ENCODE measurements around the gene CD48. TPM values are rescaled to one million over a fixed set of nuclear protein-coding genes. Genes with fewer than 3 reads are reported as not detected.

CD48 gene
- polyA plus RNA-seq, 1 of the 3 experiments (the other 2 are of a cell fraction) = not detected

DNA sequence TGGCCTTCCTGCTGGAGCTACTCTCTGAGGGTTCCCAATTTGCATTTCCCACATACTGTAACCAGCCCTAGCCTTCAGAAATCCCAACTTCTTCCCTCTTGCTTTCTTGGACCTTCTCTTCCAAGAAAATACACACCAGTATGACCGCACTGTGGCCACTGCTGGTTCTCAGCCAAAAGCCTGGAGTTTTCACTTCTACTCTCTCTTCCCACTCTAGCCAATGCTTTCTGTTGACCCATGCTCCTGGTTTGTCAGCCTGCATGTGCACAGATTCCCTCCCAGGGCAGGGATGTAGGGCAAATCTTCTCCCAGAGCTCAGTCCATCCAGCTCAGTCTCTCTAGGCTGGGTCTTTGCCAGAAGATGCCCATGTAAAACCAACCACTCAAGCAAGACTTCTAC, 65.4 kb downstream of the CD48 start:
- ChIA-PET POLR2A (no interaction called here), CTCF (no interaction called here)
- TF ChIP-seq, protein P1, sequence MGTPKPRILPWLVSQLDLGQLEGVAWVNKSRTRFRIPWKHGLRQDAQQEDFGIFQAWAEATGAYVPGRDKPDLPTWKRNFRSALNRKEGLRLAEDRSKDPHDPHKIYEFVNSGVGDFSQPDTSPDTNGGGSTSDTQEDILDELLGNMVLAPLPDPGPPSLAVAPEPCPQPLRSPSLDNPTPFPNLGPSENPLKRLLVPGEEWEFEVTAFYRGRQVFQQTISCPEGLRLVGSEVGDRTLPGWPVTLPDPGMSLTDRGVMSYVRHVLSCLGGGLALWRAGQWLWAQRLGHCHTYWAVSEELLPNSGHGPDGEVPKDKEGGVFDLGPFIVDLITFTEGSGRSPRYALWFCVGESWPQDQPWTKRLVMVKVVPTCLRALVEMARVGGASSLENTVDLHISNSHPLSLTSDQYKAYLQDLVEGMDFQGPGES (IDR thresholded peaks at IDR 0.05; ENCODE audit: low read depth, low read length) = no peak
- no peak for TF ChIP-seq RXRA (IDR thresholded peaks at IDR 0.05; ENCODE audit: borderline replicate concordance, low read depth)
- TF ChIP-seq POLR2AphosphoS5 (IDR thresholded peaks at IDR 0.05; ENCODE audit: low read depth, low read length) = no peak
- no peak for TF ChIP-seq FOXM1 (IDR thresholded peaks at IDR 0.05; ENCODE audit: low read depth)
- TF ChIP-seq, protein P2, sequence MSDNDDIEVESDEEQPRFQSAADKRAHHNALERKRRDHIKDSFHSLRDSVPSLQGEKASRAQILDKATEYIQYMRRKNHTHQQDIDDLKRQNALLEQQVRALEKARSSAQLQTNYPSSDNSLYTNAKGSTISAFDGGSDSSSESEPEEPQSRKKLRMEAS (IDR thresholded peaks at IDR 0.05; ENCODE audit: low read depth) = no peak
- TF ChIP-seq CHD2 (IDR thresholded peaks at IDR 0.05; ENCODE audit: low read length, partially characterized antibody) = no peak
- TF ChIP-seq SIN3A (IDR thresholded peaks at IDR 0.05; ENCODE audit: borderline replicate concordance, low read depth, low read length) = no peak
- no peak for TF ChIP-seq GATA2 (CRISPR knock-in tag; IDR thresholded peaks at IDR 0.05)

DNA sequence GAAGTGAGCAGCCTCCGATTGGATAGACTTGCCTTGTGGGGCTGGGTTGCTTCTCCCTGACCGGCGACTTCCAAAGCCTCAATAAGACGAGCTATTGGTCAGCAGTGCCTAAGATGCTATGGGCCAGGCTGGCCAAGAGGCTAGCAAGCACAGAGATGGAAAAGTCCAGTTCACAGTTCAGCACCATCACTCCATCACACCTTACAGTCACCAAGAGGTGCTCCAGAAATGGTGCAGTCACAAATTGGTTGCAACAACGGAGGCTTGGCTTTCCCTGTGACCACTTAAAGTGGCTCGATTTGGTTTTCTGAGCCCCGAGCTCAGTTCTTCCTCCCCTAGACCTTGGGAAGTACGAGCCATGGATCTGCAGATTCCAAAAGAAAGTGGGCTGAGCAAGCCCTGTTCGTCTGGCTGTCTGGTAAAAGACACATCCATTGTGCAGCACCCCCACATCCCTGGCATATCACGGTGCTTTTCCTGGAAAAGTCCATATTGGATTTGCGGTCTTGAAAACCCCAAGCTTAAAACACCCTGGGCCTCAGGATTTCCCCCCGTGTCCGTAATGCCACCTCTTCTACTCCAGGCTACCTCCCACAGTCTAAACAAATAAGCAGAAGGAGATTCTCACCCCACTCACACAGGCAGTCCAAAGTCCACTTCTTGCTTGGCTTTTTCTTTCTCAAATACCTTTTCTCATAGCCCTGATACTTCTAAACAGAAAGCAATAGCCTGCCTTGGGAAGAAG, 66.1 kb downstream of the CD48 start:
- TF ChIP-seq RCOR1 (IDR thresholded peaks at IDR 0.05; ENCODE audit: low read length) (no peak), MXI1 (IDR thresholded peaks at IDR 0.05; ENCODE audit: low read depth, low read length) (no peak), EZH2phosphoT487 (IDR thresholded peaks at IDR 0.05; ENCODE audit: borderline replicate concordance, low read depth) (no peak), FOXM1 (IDR thresholded peaks at IDR 0.05; ENCODE audit: low read depth) (no peak), TEAD4 (IDR thresholded peaks at IDR 0.05; ENCODE audit: borderline replicate concordance, insufficient read depth) (no peak), NRF1 (IDR thresholded peaks at IDR 0.05; ENCODE audit: low read depth, low read length) (no peak), RFX5 (IDR thresholded peaks at IDR 0.05; ENCODE audit: low read length) (no peak), RAD21 (IDR thresholded peaks at IDR 0.05; ENCODE audit: low read length) (no peak), RXRA (IDR thresholded peaks at IDR 0.05; ENCODE audit: borderline replicate concordance, low read depth) (no peak), NFIC (IDR thresholded peaks at IDR 0.05; ENCODE audit: borderline replicate concordance) (no peak)
- TF ChIP-seq, protein P3, sequence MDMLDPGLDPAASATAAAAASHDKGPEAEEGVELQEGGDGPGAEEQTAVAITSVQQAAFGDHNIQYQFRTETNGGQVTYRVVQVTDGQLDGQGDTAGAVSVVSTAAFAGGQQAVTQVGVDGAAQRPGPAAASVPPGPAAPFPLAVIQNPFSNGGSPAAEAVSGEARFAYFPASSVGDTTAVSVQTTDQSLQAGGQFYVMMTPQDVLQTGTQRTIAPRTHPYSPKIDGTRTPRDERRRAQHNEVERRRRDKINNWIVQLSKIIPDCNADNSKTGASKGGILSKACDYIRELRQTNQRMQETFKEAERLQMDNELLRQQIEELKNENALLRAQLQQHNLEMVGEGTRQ (IDR thresholded peaks at IDR 0.05; ENCODE audit: borderline replicate concordance, low read depth, low read length) = no peak
- TF ChIP-seq, protein P4, sequence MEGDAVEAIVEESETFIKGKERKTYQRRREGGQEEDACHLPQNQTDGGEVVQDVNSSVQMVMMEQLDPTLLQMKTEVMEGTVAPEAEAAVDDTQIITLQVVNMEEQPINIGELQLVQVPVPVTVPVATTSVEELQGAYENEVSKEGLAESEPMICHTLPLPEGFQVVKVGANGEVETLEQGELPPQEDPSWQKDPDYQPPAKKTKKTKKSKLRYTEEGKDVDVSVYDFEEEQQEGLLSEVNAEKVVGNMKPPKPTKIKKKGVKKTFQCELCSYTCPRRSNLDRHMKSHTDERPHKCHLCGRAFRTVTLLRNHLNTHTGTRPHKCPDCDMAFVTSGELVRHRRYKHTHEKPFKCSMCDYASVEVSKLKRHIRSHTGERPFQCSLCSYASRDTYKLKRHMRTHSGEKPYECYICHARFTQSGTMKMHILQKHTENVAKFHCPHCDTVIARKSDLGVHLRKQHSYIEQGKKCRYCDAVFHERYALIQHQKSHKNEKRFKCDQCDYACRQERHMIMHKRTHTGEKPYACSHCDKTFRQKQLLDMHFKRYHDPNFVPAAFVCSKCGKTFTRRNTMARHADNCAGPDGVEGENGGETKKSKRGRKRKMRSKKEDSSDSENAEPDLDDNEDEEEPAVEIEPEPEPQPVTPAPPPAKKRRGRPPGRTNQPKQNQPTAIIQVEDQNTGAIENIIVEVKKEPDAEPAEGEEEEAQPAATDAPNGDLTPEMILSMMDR (IDR thresholded peaks at IDR 0.05) = no peak
- TF ChIP-seq, protein P2 (IDR thresholded peaks at IDR 0.05; ENCODE audit: low read depth) = no peak
- WGBS (ENCODE audit: low lambda C conversion rate) = 5% methylated on average over 13 of the region's 13 CpGs
- H4K20me1 ChIP-seq (ENCODE audit: insufficient read depth) = no peaks in the 10 kb centered on the region
- no peaks in the 10 kb centered on the region for H3K4me1 ChIP-seq (ENCODE audit: control insufficient read depth in 1 of 2, insufficient read depth in 2 of 2, low read depth in 1 of 2, low read length in 1 of 2)
- POLR2A ChIA-PET = no interaction called here
- DNase-seq = no peak
- no peaks in the 10 kb centered on the region; the same call in 1 of the 2 replicates for H3K27me3 ChIP-seq (ENCODE audit: insufficient read depth)
- H3K9me2 ChIP-seq = no peaks in the 10 kb centered on the region
- H3K4me2 ChIP-seq = no peak overlapping the region
- H3K9me3 ChIP-seq = no peaks in the 10 kb centered on the region
- H3F3A ChIP-seq (replicated peaks; ENCODE audit: insufficient read depth) = no peaks in the 10 kb centered on the region
- CTCF ChIA-PET = no interaction called here
- no peaks in the 10 kb centered on the region for H3K79me2 ChIP-seq (ENCODE audit: insufficient read depth)
- H3K4me3 ChIP-seq (ENCODE audit: low read depth in 2 of 2, low read length in 1 of 2) = no peak overlapping the region
- H2AFZ ChIP-seq (ENCODE audit: low read depth) = no peak overlapping the region
- no peaks in the 10 kb centered on the region for H3K36me3 ChIP-seq (replicated peaks in 1 of 2; ENCODE audit: control insufficient read depth in 1 of 2, insufficient read depth in 2 of 2, low read length in 1 of 2)
- H3K9ac ChIP-seq = no peak overlapping the region
- H3K27ac ChIP-seq (ENCODE audit: low read depth in 2 of 2, low read length in 1 of 2) = no peak overlapping the region

More for the DNA sequence above, 65.4 kb downstream of the CD48 start:
- 17% methylated on average over 1 of the region's 1 CpG for WGBS (ENCODE audit: low lambda C conversion rate)
- Histone ChIP-seq H4K20me1 (ENCODE audit: insufficient read depth) (no peaks in the 10 kb centered on the region), H3K9ac (no peak overlapping the region), H3K36me3 (replicated peaks in 1 of 2; ENCODE audit: control insufficient read depth in 1 of 2, insufficient read depth in 2 of 2, low read length in 1 of 2) (no peaks in the 10 kb centered on the region), H3K4me1 (ENCODE audit: control insufficient read depth in 1 of 2, insufficient read depth in 2 of 2, low read depth in 1 of 2, low read length in 1 of 2) (no peaks in the 10 kb centered on the region; a peak in 1 of 4 replicates), H3K4me3 (ENCODE audit: low read depth in 2 of 2, low read length in 1 of 2) (no peak overlapping the region), H3K9me2 (no peaks in the 10 kb centered on the region), H3K4me2 (no peak overlapping the region), H3K27me3 (ENCODE audit: insufficient read depth) (no peaks in the 10 kb centered on the region; the same call in 1 of the 2 replicates), H3K9me3 (no peaks in the 10 kb centered on the region), H2AFZ (ENCODE audit: low read depth) (no peak overlapping the region), H3F3A (replicated peaks; ENCODE audit: insufficient read depth) (no peaks in the 10 kb centered on the region), H3K79me2 (ENCODE audit: insufficient read depth) (no peaks in the 10 kb centered on the region), H3K27ac (ENCODE audit: low read depth in 2 of 2, low read length in 1 of 2) (no peak overlapping the region)
- DNase-seq = no peak
